Measurements from ENCODE around the gene TRHDE.

TRHDE gene

DNA sequence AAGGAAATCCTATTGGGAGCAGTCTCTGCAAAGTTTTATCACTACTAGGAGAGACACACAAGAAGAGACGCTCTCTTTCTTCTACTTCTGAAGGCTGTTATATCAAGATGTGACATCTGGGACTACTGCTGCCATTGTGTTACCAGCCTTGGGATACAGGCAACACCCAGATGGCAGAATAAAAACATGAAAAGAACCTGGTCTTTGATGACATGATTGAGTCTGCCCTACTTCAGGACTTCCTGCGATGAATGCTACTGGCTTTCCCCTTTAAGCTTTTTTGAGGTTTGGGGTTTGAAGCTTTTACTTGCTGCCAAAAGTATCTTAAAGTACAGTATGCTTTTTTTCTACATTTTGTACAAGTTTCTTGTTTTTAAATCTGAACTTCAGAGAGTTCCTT is 29.2 kb upstream of the TRHDE start:
- no peak for DNase-seq (ENCODE audit: low read depth)
- TF ChIP-seq, protein P1, sequence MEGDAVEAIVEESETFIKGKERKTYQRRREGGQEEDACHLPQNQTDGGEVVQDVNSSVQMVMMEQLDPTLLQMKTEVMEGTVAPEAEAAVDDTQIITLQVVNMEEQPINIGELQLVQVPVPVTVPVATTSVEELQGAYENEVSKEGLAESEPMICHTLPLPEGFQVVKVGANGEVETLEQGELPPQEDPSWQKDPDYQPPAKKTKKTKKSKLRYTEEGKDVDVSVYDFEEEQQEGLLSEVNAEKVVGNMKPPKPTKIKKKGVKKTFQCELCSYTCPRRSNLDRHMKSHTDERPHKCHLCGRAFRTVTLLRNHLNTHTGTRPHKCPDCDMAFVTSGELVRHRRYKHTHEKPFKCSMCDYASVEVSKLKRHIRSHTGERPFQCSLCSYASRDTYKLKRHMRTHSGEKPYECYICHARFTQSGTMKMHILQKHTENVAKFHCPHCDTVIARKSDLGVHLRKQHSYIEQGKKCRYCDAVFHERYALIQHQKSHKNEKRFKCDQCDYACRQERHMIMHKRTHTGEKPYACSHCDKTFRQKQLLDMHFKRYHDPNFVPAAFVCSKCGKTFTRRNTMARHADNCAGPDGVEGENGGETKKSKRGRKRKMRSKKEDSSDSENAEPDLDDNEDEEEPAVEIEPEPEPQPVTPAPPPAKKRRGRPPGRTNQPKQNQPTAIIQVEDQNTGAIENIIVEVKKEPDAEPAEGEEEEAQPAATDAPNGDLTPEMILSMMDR (conservative IDR thresholded peaks at IDR 0.05; ENCODE audit: low read depth, low read length), result no peak
- no peak overlapping the region for H3K4me3 ChIP-seq (ENCODE audit: low read depth, low read length)

DNA sequence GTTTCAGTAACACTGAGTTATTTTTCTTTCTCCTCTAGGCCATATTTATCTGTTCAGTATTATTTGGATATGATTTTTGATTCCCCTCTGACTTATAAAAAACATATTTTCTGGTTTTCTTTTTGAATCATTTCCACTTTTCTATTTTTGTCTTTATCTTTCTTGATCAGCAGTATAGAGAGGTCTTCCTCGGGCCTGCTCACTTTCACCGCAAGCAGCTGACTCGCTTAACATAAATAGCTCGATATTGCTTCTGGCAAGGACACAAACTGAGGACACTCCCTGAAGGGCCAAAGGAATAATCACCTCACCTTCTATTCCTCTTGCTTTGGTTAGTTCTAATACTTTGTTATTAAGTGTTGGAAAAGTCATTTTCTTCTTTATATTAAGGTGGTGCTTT is 25.8 kb upstream of the TRHDE start:
- TF ChIP-seq, protein P1 (conservative IDR thresholded peaks at IDR 0.05; ENCODE audit: low read depth, low read length), result no peak
- peak; percentile 39 for DNase-seq (ENCODE audit: low read depth)
- H3K4me3 ChIP-seq (ENCODE audit: low read depth, low read length), result no peak overlapping the region

- DNase-seq (ENCODE audit: low read depth), result no peak
- TF ChIP-seq, protein P1 (conservative IDR thresholded peaks at IDR 0.05; ENCODE audit: low read depth, low read length), result no peak
- no peak overlapping the region for H3K4me3 ChIP-seq (ENCODE audit: low read depth, low read length)
Measured at GRCh38 chr12:72250346-72250745, 21.8 kb upstream of the TRHDE start.

DNA sequence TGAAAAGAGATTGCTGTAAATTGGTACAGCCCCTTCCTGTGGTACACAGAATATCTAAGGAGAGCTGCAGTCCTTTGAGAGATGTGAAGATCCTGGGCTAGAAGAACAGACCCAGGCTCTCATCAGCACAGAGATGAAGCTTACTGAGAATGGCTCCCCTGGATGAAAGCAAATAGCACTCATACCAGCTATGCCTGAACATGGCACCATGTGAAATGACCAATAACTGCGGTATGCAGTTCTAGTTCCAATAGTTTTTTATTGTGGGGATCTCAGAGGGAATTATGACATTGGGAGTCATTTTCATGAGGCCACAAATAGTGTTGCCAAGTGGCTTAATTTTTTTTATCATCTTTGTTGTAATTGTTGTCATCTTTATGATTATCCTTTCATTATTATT is 15.4 kb upstream of the TRHDE start:
- H3K4me3 ChIP-seq (ENCODE audit: low read depth, low read length), result no peak overlapping the region
- no peak for DNase-seq (ENCODE audit: low read depth)
- TF ChIP-seq, protein P1 (conservative IDR thresholded peaks at IDR 0.05; ENCODE audit: low read depth, low read length), result no peak

DNA sequence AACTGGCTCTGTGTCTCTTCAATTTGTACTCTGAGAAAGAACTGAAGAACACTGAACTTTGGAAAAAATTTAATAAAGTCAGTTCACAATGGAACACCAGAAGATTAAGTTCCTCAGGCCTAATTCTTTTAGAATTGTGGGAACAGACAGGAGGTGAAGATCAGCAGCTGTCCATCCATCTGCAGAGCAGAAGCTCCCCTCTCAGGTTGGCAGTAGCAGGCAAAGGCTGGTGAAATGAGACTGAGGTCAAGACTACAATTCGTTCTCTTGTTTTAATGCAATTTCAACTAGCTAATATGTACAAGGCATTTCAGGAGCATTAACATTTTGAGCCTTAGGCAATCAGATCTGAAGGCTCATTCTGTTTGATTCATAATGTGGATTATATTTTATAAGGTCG is 10.3 kb upstream of the TRHDE start:
- H3K4me3 ChIP-seq (ENCODE audit: low read depth, low read length), result no peak overlapping the region
- TF ChIP-seq, protein P1 (conservative IDR thresholded peaks at IDR 0.05; ENCODE audit: low read depth, low read length), result no peak
- no peak for DNase-seq (ENCODE audit: low read depth)

GRCh38 chr12:72264548-72265175 is 7.5 kb upstream of the TRHDE start:
- TF ChIP-seq, protein P1 (conservative IDR thresholded peaks at IDR 0.05; ENCODE audit: low read depth, low read length), result peak; percentile 61
- H3K4me3 ChIP-seq (ENCODE audit: low read depth, low read length), result no peak overlapping the region
- DNase-seq (ENCODE audit: low read depth), result peak; percentile 61

DNA sequence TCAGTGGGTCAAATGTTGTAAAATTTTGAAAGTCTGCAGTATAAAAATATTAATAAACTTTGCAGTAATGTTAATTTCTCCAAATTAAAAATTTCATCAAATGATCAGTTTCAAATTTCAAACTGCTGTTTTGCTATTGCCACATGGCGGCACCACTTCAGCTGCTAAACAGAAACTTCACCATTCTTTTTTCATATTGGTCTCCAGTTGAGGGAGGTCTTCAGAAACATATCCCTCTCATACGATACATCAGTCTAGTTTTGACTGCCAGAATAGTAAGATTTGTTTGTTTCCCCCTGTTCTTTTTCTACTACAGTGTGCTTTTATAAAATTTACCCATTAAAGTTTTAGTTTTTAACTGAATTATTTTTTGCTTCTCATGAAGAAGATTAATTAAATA is 4.2 kb upstream of the TRHDE start:
- no peak overlapping the region for H3K4me3 ChIP-seq (ENCODE audit: low read depth, low read length)
- peak; percentile 59 for DNase-seq (ENCODE audit: low read depth)
- TF ChIP-seq, protein P1 (conservative IDR thresholded peaks at IDR 0.05; ENCODE audit: low read depth, low read length), result peak; percentile 59

Measured in choroid plexus epithelial cell (primary cell).